ENCODE measurements around the gene PRRC2C. TPM values are rescaled to one million over a fixed set of nuclear protein-coding genes. Genes with fewer than 3 reads are reported as not detected.

Gene PRRC2C
- total RNA-seq, 2 experiments from 2014 or later, result 73.5 to 191 TPM

GRCh38 chr1:171636141-171636540, 150.8 kb downstream of the PRRC2C start:
- H3K4me3 ChIP-seq (ENCODE audit: low read depth, low read length, poor library complexity, severe bottlenecking), result no peak overlapping the region
- no peak overlapping the region for H2AFZ ChIP-seq (ENCODE audit: low read length)
- DNase-seq (ENCODE audit: low spot score), result no peak
- no peaks in the 10 kb centered on the region for H3K4me1 ChIP-seq (ENCODE audit: insufficient read depth, low read length, poor library complexity, severe bottlenecking)
- H3K36me3 ChIP-seq (ENCODE audit: insufficient read depth, low read length), result no peaks in the 10 kb centered on the region
- intact Hi-C loops (cut with micrococcal nuclease; ENCODE audit: unreplicated experiment), result no loop called here
- ChIA-PET POLR2A (no interaction called here), CTCF (ENCODE audit: unreplicated experiment) (no interaction called here)
- BruUV-seq (replicated peaks), result no TSS peak
- H3K9me2 ChIP-seq (ENCODE audit: insufficient read depth, low read length), result no peaks in the 10 kb centered on the region
- TF ChIP-seq CTCF (conservative IDR thresholded peaks at IDR 0.05; ENCODE audit: low read length), result no peak
- no peaks in the 10 kb centered on the region for H3K9me3 ChIP-seq (ENCODE audit: low read length)
- H3K4me2 ChIP-seq (ENCODE audit: low read length), result no peak overlapping the region
- no peak overlapping the region for H3K27ac ChIP-seq (ENCODE audit: low read depth, low read length, poor library complexity, severe bottlenecking)
- no peaks in the 10 kb centered on the region for H3K79me2 ChIP-seq (ENCODE audit: insufficient read depth, low read depth, low read length)
- no peaks in the 10 kb centered on the region for H4K20me1 ChIP-seq (ENCODE audit: insufficient read depth, low read length)

GRCh38 chr1:171637928-171638576, 152.7 kb downstream of the PRRC2C start:
- Histone ChIP-seq H3K79me2 (ENCODE audit: insufficient read depth, low read depth, low read length) (no peaks in the 10 kb centered on the region), H3K4me1 (ENCODE audit: insufficient read depth, low read length, poor library complexity, severe bottlenecking) (no peaks in the 10 kb centered on the region), H2AFZ (ENCODE audit: low read length) (no peak overlapping the region), H3K9me3 (ENCODE audit: low read length) (no peaks in the 10 kb centered on the region), H3K36me3 (ENCODE audit: insufficient read depth, low read length) (no peaks in the 10 kb centered on the region), H3K9me2 (ENCODE audit: insufficient read depth, low read length) (no peaks in the 10 kb centered on the region), H3K4me3 (ENCODE audit: low read depth, low read length, poor library complexity, severe bottlenecking) (no peak overlapping the region), H4K20me1 (ENCODE audit: insufficient read depth, low read length) (no peaks in the 10 kb centered on the region), H3K27ac (ENCODE audit: low read depth, low read length, poor library complexity, severe bottlenecking) (no peak overlapping the region), H3K4me2 (ENCODE audit: low read length) (no peak overlapping the region)
- ChIA-PET CTCF (ENCODE audit: unreplicated experiment) (no interaction called here), POLR2A (no interaction called here)
- DNase-seq (ENCODE audit: low spot score), result no peak
- intact Hi-C loops (cut with micrococcal nuclease; ENCODE audit: unreplicated experiment), result no loop called here
- no peak for TF ChIP-seq CTCF (conservative IDR thresholded peaks at IDR 0.05; ENCODE audit: low read length)
- no peak for TF ChIP-seq EZH2phosphoT487 (IDR thresholded peaks at IDR 0.05; ENCODE audit: borderline replicate concordance, low read depth, low read length)
- BruUV-seq (replicated peaks), result no TSS peak

- intact Hi-C loops (cut with micrococcal nuclease; ENCODE audit: unreplicated experiment), result no loop called here
- H4K20me1 ChIP-seq (ENCODE audit: insufficient read depth, low read length), result no peaks in the 10 kb centered on the region
- ChIA-PET CTCF (ENCODE audit: unreplicated experiment) (no interaction called here), POLR2A (interaction anchor here (0.7 kb wide), 3 partner anchors 11 to 1270 kb away, joined by 3 to 7 read pairs (median 6); no protein-coding TSS in a partner anchor)
- H3K36me3 ChIP-seq (ENCODE audit: insufficient read depth, low read length), result no peaks in the 10 kb centered on the region
- H3K79me2 ChIP-seq (ENCODE audit: insufficient read depth, low read depth, low read length), result no peaks in the 10 kb centered on the region
- H3K4me1 ChIP-seq (ENCODE audit: insufficient read depth, low read length, poor library complexity, severe bottlenecking), result no peaks in the 10 kb centered on the region
- H3K4me3 ChIP-seq (ENCODE audit: low read depth, low read length, poor library complexity, severe bottlenecking), result no peak overlapping the region
- H3K9me3 ChIP-seq (ENCODE audit: low read length), result no peaks in the 10 kb centered on the region
- H3K9me2 ChIP-seq (ENCODE audit: insufficient read depth, low read length), result no peaks in the 10 kb centered on the region
- no peak for DNase-seq (ENCODE audit: low spot score)
- no TSS peak for BruUV-seq (replicated peaks)
- no peak overlapping the region for H2AFZ ChIP-seq (ENCODE audit: low read length)
- H3K4me2 ChIP-seq (ENCODE audit: low read length), result no peak overlapping the region
- no peak overlapping the region for H3K27ac ChIP-seq (ENCODE audit: low read depth, low read length, poor library complexity, severe bottlenecking)
- TF ChIP-seq CTCF (conservative IDR thresholded peaks at IDR 0.05; ENCODE audit: low read length), result no peak
- TF ChIP-seq EZH2phosphoT487 (IDR thresholded peaks at IDR 0.05; ENCODE audit: borderline replicate concordance, low read depth, low read length), result no peak
Measured at GRCh38 chr1:171640225-171640624, 154.9 kb downstream of the PRRC2C start.

Measured in OCI-LY7 (cell line).